Measurements from ENCODE around the gene ZNF24.

Gene ZNF24

GRCh38 chr18:35306588-35307250 is 37.5 kb downstream of the ZNF24 start:
- H3K36me3 ChIP-seq (ENCODE audit: insufficient read depth, low read length), result peaks cover 59% of the 10 kb centered on the region
- H3K9me3 ChIP-seq (ENCODE audit: low read length), result peaks cover 74% of the 10 kb centered on the region
- H3F3A ChIP-seq (ENCODE audit: insufficient read depth, low read length), result no peaks in the 10 kb centered on the region
- H3K9me2 ChIP-seq (ENCODE audit: low read depth, low read length), result no peaks in the 10 kb centered on the region
- H4K20me1 ChIP-seq (ENCODE audit: insufficient read depth, low read length), result no peaks in the 10 kb centered on the region
- H3K79me2 ChIP-seq (ENCODE audit: insufficient read depth, low read length), result no peaks in the 10 kb centered on the region
- no peaks in the 10 kb centered on the region for H3K27me3 ChIP-seq (ENCODE audit: insufficient read depth, low read length)
- H3K4me3 ChIP-seq (ENCODE audit: low read depth, low read length, poor library complexity, severe bottlenecking), result no peak overlapping the region
- no peaks in the 10 kb centered on the region for H3K4me1 ChIP-seq (ENCODE audit: insufficient read depth, low read length, severe bottlenecking)
- no peak overlapping the region for H3K4me2 ChIP-seq (ENCODE audit: low read length)
- no peak overlapping the region for H3K27ac ChIP-seq (ENCODE audit: low read depth, low read length, poor library complexity, severe bottlenecking)
- TF ChIP-seq CTCF (IDR thresholded peaks at IDR 0.05; ENCODE audit: low read length) (no peak), EZH2 (IDR thresholded peaks at IDR 0.05; ENCODE audit: borderline replicate concordance, low read length) (no peak)
- no peak overlapping the region for H2AFZ ChIP-seq (ENCODE audit: low read length)
- H3K9ac ChIP-seq (ENCODE audit: low read length), result no peak overlapping the region

- no peaks in the 10 kb centered on the region for H3K27me3 ChIP-seq (ENCODE audit: insufficient read depth, low read length)
- no peaks in the 10 kb centered on the region for H3K9me2 ChIP-seq (ENCODE audit: low read depth, low read length)
- 0 out of 2 replicates have a peak, but pooled peaks cover 5% of the 10 kb centered on the region for H3K79me2 ChIP-seq (ENCODE audit: insufficient read depth, low read length)
- no peak overlapping the region for H3K27ac ChIP-seq (ENCODE audit: low read depth, low read length, poor library complexity, severe bottlenecking)
- H2AFZ ChIP-seq (ENCODE audit: low read length), result no peak overlapping the region
- H4K20me1 ChIP-seq (ENCODE audit: insufficient read depth, low read length), result no peaks in the 10 kb centered on the region
- H3K4me3 ChIP-seq (ENCODE audit: low read depth, low read length, poor library complexity, severe bottlenecking), result no peak overlapping the region
- peaks cover 76% of the 10 kb centered on the region for H3K36me3 ChIP-seq (ENCODE audit: insufficient read depth, low read length)
- H3K4me2 ChIP-seq (ENCODE audit: low read length), result no peak overlapping the region
- peaks cover 67% of the 10 kb centered on the region for H3K9me3 ChIP-seq (ENCODE audit: low read length)
- H3K9ac ChIP-seq (ENCODE audit: low read length), result no peak overlapping the region
- H3F3A ChIP-seq (ENCODE audit: insufficient read depth, low read length), result no peaks in the 10 kb centered on the region
- H3K4me1 ChIP-seq (ENCODE audit: insufficient read depth, low read length, severe bottlenecking), result no peaks in the 10 kb centered on the region
- no peak for TF ChIP-seq EZH2 (IDR thresholded peaks at IDR 0.05; ENCODE audit: borderline replicate concordance, low read length)
- TF ChIP-seq CTCF (IDR thresholded peaks at IDR 0.05; ENCODE audit: low read length), result no peak
These were observed 40.6 kb downstream of the ZNF24 start for GRCh38 chr18:35303610-35304009.

GRCh38 chr18:35296060-35296459 is 48.2 kb downstream of the ZNF24 start:
- Histone ChIP-seq H3K27ac (ENCODE audit: low read depth, low read length, poor library complexity, severe bottlenecking) (no peak overlapping the region), H3K79me2 (ENCODE audit: insufficient read depth, low read length) (peaks cover 10% of the 10 kb centered on the region), H3K27me3 (ENCODE audit: insufficient read depth, low read length) (no peaks in the 10 kb centered on the region), H3K4me1 (ENCODE audit: insufficient read depth, low read length, severe bottlenecking) (peaks cover 11% of the 10 kb centered on the region), H3K9me3 (ENCODE audit: low read length) (peaks cover 27% of the 10 kb centered on the region), H2AFZ (ENCODE audit: low read length) (no peak overlapping the region), H3K4me2 (ENCODE audit: low read length) (no peak overlapping the region), H4K20me1 (ENCODE audit: insufficient read depth, low read length) (no peaks in the 10 kb centered on the region), H3K36me3 (ENCODE audit: insufficient read depth, low read length) (peaks cover 80% of the 10 kb centered on the region), H3K9ac (ENCODE audit: low read length) (no peak overlapping the region), H3K4me3 (ENCODE audit: low read depth, low read length, poor library complexity, severe bottlenecking) (no peak overlapping the region), H3F3A (ENCODE audit: insufficient read depth, low read length) (no peaks in the 10 kb centered on the region), H3K9me2 (ENCODE audit: low read depth, low read length) (no peaks in the 10 kb centered on the region)
- no peak for TF ChIP-seq CTCF (IDR thresholded peaks at IDR 0.05; ENCODE audit: low read length)
- TF ChIP-seq EZH2 (IDR thresholded peaks at IDR 0.05; ENCODE audit: borderline replicate concordance, low read length), result no peak

Data from OCI-LY1 (cell line).